HUES6 (cell line): ENCODE measurements around the gene RHBDD1.

Experiments used
- H3K27ac ChIP-seq: 2 replicates; pipeline ENCODE4 v1.7.0; 2013; ENCODE audit warnings: low read depth, mild to moderate bottlenecking, low read length, inconsistent platforms
- H3K27me3 ChIP-seq: 2 replicates; pipeline ENCODE4 v1.6.1; 2013; ENCODE audit warnings: low read length; ENCODE audit not compliant: control insufficient read depth, insufficient read depth
- H3K36me3 ChIP-seq: 2 replicates; pipeline ENCODE4 v1.6.1; 2013; ENCODE audit warnings: low read length; ENCODE audit not compliant: control insufficient read depth, insufficient read depth
- H3K4me1 ChIP-seq: 2 replicates; pipeline ENCODE4 v1.6.1; 2013; ENCODE audit warnings: low read length; ENCODE audit not compliant: control insufficient read depth, insufficient read depth
- H3K4me3 ChIP-seq: 2 replicates; pipeline ENCODE4 v1.5.1; 2013; ENCODE audit warnings: low read depth, low read length
- H3K9ac ChIP-seq: one replicate; pipeline ENCODE4 v1.6.1; 2013; ENCODE audit warnings: mild to moderate bottlenecking, low read length
- H3K9me3 ChIP-seq: 2 replicates; pipeline ENCODE4 v1.6.1; 2013; ENCODE audit warnings: low read depth, low read length; ENCODE audit not compliant: control insufficient read depth, insufficient read depth

The RHBDD1 gene

DNA sequence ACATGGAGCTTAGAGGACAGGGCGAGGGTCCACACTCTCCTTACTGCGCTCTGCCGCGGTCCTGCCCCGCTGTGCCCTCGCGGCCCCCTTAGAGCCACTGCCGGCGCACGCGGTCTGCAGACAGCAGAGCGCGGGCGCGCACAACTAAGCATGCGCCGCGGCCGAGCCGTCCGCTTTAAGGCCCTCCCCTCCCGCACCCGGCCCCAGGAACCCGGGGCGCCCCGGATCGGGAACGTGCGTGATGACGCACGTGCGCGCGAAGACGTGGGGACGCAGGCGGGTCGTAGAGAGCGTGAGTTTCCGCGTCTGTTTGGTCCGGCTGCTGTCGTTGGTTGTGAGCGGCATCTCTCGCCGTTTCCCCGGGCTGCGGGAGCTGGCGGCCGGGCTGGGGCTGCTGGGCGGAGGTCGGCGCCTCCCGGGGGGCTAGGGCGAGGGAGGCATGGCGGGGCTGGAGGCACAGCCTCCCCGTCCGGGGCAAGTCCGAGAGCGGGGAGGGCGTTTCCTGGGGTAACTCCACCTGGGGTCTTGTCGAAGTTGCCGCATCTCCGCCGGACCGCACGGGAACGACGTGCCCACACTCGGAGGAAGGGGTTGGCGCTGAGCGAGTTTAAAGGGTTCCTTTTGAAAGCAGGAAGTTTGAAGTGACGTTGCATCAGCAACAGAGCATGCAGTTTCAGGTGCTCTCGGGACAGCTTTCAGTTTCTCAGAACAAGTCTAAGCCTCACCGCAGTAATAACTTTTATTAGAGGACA lies at the start of gene RHBDD1:
RHBDD1 (plus strand) TSS at position 259 of the 752 bp plus-strand sequence. CDS start 28,640 bp downstream, outside the sequence.
- H3K4me3 ChIP-seq = peak within 1 kb of the TSS; percentile 64
- H3K36me3 ChIP-seq = peaks cover 10% of the 10 kb centered on the region; the same call in 1 of the 2 replicates
- peaks cover 10% of the 10 kb centered on the region for H3K4me1 ChIP-seq
- H3K27me3 ChIP-seq = no peaks in the 10 kb centered on the region; the same call in 1 of the 2 replicates
- peak within 1 kb of the TSS; percentile 74 for H3K9ac ChIP-seq
- peak within 1 kb of the TSS; percentile 64 for H3K27ac ChIP-seq
- no peaks in the 10 kb centered on the region for H3K9me3 ChIP-seq

- no peak overlapping the region for H3K9ac ChIP-seq
- no peaks in the 10 kb centered on the region for H3K27me3 ChIP-seq
- H3K36me3 ChIP-seq = 0 out of 2 replicates have a peak, but pooled peaks cover 5% of the 10 kb centered on the region
- no peak overlapping the region for H3K27ac ChIP-seq
- H3K4me3 ChIP-seq = no peak overlapping the region
- H3K9me3 ChIP-seq = no peaks in the 10 kb centered on the region; the same call in 1 of the 2 replicates
- peaks cover 23% of the 10 kb centered on the region for H3K4me1 ChIP-seq
These were observed 47.8 kb upstream of the RHBDD1 start for GRCh38 chr2:226788064-226788463.

DNA sequence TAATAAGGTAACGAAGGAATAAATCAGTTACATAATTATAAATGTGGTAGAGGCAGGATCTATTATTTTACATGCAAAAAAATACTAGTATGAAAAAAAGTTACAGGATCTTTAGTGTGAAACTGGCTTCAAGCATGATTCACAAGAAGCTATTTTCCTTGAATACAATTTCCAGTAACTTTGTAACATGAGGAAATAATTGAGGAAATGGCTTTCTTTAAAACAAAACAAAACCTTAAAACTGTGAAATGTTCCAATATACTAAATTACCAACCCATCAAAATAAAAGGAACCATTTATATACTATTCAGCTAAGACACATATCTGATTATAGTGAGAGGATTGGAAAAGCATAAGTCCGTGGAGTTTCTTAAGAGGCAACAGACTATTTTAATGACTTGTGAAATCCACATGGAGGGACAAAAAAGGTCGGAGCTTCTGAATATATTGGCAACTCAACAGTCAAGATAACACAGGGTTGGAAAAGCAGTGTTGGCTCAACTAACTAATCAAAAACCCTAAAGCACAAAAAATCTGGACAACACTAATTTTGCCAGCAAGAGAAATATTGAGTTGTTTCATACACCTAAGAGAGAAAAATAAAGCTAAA lies 46.9 kb upstream of the RHBDD1 start:
- H3K4me3 ChIP-seq = no peak overlapping the region
- H3K4me1 ChIP-seq = peaks cover 27% of the 10 kb centered on the region
- 0 out of 2 replicates have a peak, but pooled peaks cover 2% of the 10 kb centered on the region for H3K36me3 ChIP-seq
- H3K27me3 ChIP-seq = no peaks in the 10 kb centered on the region
- no peak overlapping the region for H3K9ac ChIP-seq
- no peak overlapping the region for H3K27ac ChIP-seq
- H3K9me3 ChIP-seq = no peaks in the 10 kb centered on the region

DNA sequence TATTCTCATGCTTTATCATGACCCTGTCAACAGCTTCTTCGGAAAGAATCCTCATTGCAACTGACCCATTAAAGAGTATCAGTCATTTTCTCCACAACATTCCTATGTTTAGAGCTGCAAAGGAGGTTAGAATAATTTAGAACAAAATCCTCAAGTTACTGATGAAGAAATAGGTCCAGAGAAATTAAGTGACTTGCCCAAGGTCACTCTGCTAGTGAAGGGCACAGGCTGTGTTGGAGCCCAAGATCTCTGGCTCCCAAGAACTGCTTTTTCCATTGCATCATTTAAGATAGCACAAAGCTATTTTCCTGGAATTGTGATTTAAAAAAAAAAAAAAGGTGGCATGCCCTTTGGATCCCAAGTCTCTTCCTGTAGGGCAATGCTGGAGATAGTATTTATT lies 45.8 kb upstream of the RHBDD1 start:
- H3K9me3 ChIP-seq = no peaks in the 10 kb centered on the region
- H3K36me3 ChIP-seq = peaks cover 5% of the 10 kb centered on the region; the same call in 1 of the 2 replicates
- H3K4me3 ChIP-seq = no peak overlapping the region
- no peak overlapping the region for H3K27ac ChIP-seq
- H3K27me3 ChIP-seq = no peaks in the 10 kb centered on the region
- no peak overlapping the region for H3K9ac ChIP-seq
- peaks cover 34% of the 10 kb centered on the region for H3K4me1 ChIP-seq

DNA sequence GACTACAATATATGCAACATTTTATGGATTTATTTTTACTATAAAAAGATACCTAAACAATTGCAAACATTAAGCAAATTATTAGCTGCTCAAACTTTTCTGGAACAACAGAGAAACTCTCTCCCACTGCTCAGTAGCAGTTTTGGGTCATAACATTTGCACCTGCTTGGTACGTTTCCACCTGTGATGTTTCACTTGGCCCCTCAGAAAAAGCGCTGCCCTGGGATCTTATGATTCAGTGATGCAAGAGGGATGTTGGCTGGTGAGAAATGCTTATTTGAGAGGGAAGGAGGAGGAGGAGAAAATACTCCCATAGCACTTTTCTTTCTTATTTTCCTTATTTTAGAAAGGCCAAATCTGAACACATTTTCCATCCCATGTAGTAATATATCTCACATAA lies 45.4 kb upstream of the RHBDD1 start:
- Histone ChIP-seq H3K27ac (peak overlapping the region; percentile 93), H3K4me1 (peaks cover 38% of the 10 kb centered on the region), H3K36me3 (peaks cover 7% of the 10 kb centered on the region), H3K9me3 (no peaks in the 10 kb centered on the region), H3K27me3 (no peaks in the 10 kb centered on the region), H3K4me3 (peak overlapping the region; percentile 72), H3K9ac (peak overlapping the region; percentile 96)

DNA sequence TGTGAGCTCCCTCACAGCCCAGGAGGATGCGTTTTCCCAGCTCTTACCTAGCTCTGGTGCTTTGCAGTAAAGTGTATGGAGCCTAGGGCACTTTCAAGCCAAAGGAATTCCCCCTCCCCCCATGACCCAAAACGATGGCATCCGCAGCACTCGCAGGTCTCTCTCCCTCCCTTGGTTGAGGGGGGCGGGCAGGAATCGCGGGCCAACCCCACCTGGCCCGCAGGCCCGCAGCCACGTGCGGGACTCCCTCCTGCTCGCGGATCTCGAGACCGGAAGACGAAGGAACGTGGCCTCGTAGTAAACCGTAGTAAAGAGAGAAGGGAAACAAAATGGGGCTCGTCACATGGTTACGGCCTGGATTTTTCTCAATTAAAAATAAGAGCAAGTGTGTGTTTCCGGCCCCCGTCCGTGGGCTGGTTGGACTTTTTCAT lies 44.8 kb upstream of the RHBDD1 start:
- no peaks in the 10 kb centered on the region for H3K27me3 ChIP-seq
- peaks cover 42% of the 10 kb centered on the region for H3K4me1 ChIP-seq
- H3K36me3 ChIP-seq = peaks cover 12% of the 10 kb centered on the region
- peak overlapping the region; percentile 96 for H3K9ac ChIP-seq
- H3K9me3 ChIP-seq = no peaks in the 10 kb centered on the region
- peak overlapping the region; percentile 93 for H3K27ac ChIP-seq
- H3K4me3 ChIP-seq = peak overlapping the region; percentile 72

- H3K27me3 ChIP-seq = no peaks in the 10 kb centered on the region
- H3K4me3 ChIP-seq = peak overlapping the region; percentile 72
- H3K36me3 ChIP-seq = peaks cover 13% of the 10 kb centered on the region
- H3K9me3 ChIP-seq = no peaks in the 10 kb centered on the region
- H3K27ac ChIP-seq = peak overlapping the region; percentile 93
- peaks cover 45% of the 10 kb centered on the region for H3K4me1 ChIP-seq
- peak overlapping the region; percentile 96 for H3K9ac ChIP-seq
These were observed 44.3 kb upstream of the RHBDD1 start for GRCh38 chr2:226791487-226792081.

DNA sequence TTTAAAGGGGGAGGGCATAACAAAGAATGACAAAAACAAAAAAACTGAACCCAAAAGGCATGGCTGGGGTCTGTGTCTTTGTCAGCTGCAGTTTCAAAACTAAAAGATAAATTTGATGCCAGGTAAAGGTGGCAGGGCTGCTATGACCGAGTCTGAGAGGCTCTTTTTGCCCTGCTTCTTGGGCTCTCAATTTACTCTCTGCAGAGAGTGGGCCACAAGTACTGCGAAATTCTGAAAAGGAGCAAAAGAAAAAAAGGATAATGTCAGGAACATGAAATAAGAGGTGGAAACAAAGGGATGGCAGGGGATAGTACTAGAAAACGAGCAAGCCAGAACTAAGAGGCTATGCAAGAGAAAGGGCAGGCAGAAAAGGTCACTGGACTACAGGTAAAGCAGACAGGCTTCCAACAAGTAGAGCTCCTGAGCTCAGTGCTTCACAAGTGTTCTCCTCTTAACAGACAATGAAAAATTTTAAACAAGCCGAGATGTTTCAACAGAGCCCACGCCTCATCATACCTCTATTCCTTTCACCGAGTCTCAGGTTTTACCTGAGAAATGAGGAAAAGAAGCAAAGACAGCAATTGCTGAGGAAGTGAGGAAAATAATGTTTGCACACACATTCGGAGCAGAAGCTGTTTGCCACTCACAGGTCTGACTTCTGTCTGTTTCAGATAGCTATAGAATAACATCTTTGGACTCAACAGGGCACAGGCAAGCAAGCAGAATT lies 43.5 kb upstream of the RHBDD1 start:
- Histone ChIP-seq H3K27ac (peak overlapping the region; percentile 93), H3K9ac (peak overlapping the region; percentile 34), H3K4me1 (peaks cover 47% of the 10 kb centered on the region), H3K4me3 (peak overlapping the region; percentile 72), H3K27me3 (no peaks in the 10 kb centered on the region), H3K9me3 (no peaks in the 10 kb centered on the region), H3K36me3 (peaks cover 20% of the 10 kb centered on the region)

DNA sequence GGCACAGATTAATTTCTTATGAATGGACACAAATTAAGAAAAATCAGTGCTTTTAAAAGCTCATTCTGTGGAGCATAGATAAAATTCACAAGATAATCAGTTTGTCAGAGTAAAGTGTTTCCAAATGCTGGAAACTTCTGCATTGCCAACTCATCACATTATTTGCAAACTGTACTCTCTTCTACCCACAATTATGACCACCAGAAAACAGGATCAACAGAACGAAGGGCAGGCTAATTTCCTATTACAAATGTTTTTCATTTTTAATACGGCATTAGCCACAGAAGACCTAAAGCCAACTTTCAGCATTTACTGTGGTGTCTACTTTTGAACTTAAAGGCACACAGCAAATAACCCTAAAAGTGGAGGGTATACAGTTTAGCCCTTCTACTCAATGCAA lies 42.2 kb upstream of the RHBDD1 start:
- Histone ChIP-seq H3K27ac (no peak overlapping the region), H3K36me3 (peaks cover 30% of the 10 kb centered on the region), H3K9ac (no peak overlapping the region), H3K4me1 (peaks cover 54% of the 10 kb centered on the region), H3K9me3 (no peaks in the 10 kb centered on the region), H3K27me3 (no peaks in the 10 kb centered on the region; the same call in 1 of the 2 replicates), H3K4me3 (peak overlapping the region; percentile 40; the same call in 1 of the 2 replicates)

GRCh38 chr2:226794196-226794661 lies 41.6 kb upstream of the RHBDD1 start:
- Histone ChIP-seq H3K27ac (no peak overlapping the region), H3K9ac (no peak overlapping the region)

More at GRCh38 chr2:226794196-226794661, 41.6 kb upstream of the RHBDD1 start:
- Histone ChIP-seq H3K36me3 (peaks cover 30% of the 10 kb centered on the region), H3K9me3 (no peaks in the 10 kb centered on the region), H3K4me3 (peak overlapping the region; percentile 40), H3K4me1 (peaks cover 54% of the 10 kb centered on the region), H3K27me3 (no peaks in the 10 kb centered on the region; the same call in 1 of the 2 replicates)
